Endodermal cell (in vitro differentiated cells): ENCODE measurements around the gene GRID1. TPM values are rescaled to one million over a fixed set of nuclear protein-coding genes. Genes with fewer than 3 reads are reported as not detected.
A peak's percentile ranks its signal among the peaks of the same experiment; 100 is the strongest.

Source experiments
- DNase-seq: peaks from one replicate; pipeline ENCODE4 v3.0.0-alpha.2; 2017
- H3K27ac ChIP-seq: 2 replicates; pipeline ENCODE4 v1.5.1; 2013; ENCODE audit warnings: mild to moderate bottlenecking, low read depth, low read length, moderate library complexity
- H3K27me3 ChIP-seq: 2 replicates; pipeline ENCODE4 v1.6.1; 2013; ENCODE audit warnings: mild to moderate bottlenecking, low read length, moderate library complexity; ENCODE audit not compliant: insufficient read depth, control insufficient read depth, poor library complexity, severe bottlenecking
- H3K36me3 ChIP-seq: 2 replicates; pipeline ENCODE4 v1.7.0; 2013; ENCODE audit warnings: mild to moderate bottlenecking, low read length, moderate library complexity; ENCODE audit not compliant: control insufficient read depth, insufficient read depth
- H3K4me1 ChIP-seq: one replicate; pipeline ENCODE4 v1.7.0; 2013; ENCODE audit warnings: low read length; ENCODE audit not compliant: control insufficient read depth, insufficient read depth
- H3K4me3 ChIP-seq: 2 replicates; pipeline ENCODE4 v1.5.1; 2013; ENCODE audit warnings: mild to moderate bottlenecking, low read length, moderate library complexity
- H3K9ac ChIP-seq: 2 replicates; pipeline ENCODE4 v1.6.1; 2013; ENCODE audit warnings: mild to moderate bottlenecking, low read length, moderate library complexity; ENCODE audit not compliant: poor library complexity, severe bottlenecking; ENCODE audit errors: extremely low read depth
- H3K9me3 ChIP-seq: 2 replicates; pipeline ENCODE4 v1.6.1; 2013; ENCODE audit warnings: mild to moderate bottlenecking, low read length, moderate library complexity; ENCODE audit not compliant: control insufficient read depth
- H3K27ac Mint-ChIP-seq: 2 replicates; pipeline ENCODE4 v1.8.0; 2020; ENCODE audit warnings: mixed read lengths
- H3K27me3 Mint-ChIP-seq: 2 replicates; pipeline ENCODE4 v1.8.0; 2021; ENCODE audit warnings: mild to moderate bottlenecking, mixed read lengths; ENCODE audit not compliant: insufficient read depth
- H3K36me3 Mint-ChIP-seq: 2 replicates; pipeline ENCODE4 v1.8.0; 2020; ENCODE audit warnings: low read depth, mixed read lengths
- H3K4me1 Mint-ChIP-seq: 2 replicates; pipeline ENCODE4 v1.8.0; 2020; ENCODE audit warnings: mixed read lengths
- H3K4me3 Mint-ChIP-seq: 2 replicates; pipeline ENCODE4 v1.8.0; 2020; ENCODE audit warnings: mild to moderate bottlenecking, moderate library complexity, mixed read lengths
- H3K9me3 Mint-ChIP-seq: 2 replicates; pipeline ENCODE4 v1.8.0; 2020; ENCODE audit warnings: mild to moderate bottlenecking, mixed read lengths
- WGBS, 2 experiments: methylation state at CpG; one replicate each; pipeline versions ENCODE4 v1.1.5 to v1.1.7; 2013; ENCODE audit warnings: missing lambda C conversion rate in 2 of 2, mixed read lengths in 1 of 2; ENCODE audit not compliant: insufficient coverage in 1 of 2, insufficient read length in 1 of 2; 5-methylcytosine and 5-hydroxymethylcytosine counted together
- total RNA-seq, 2 donors: library from RNA; stranded (reverse); fragmentation: NEBNext Ultra II Directional in 1 of 2; extraction: Animal tissue kit (Norgen Biotek cat#: 25700) in 1 of 2; gene quantifications; 2 replicates in 1 of 2; 3 replicates in 1 of 2; pipeline ENCODE4 v1.2.1, GENCODE V29; 2021
- TF ChIP-seq, protein P1 (sequence below): fragments of 200-600 bp; sonication (generic); conservative IDR thresholded peaks from 2 replicates; pipeline ENCODE4 v1.5.0; 2021; ENCODE audit warnings: antibody characterized with exemption, mild to moderate bottlenecking

Gene GRID1
- total RNA-seq, 2 donors from 2014 or later: 0.13 to 0.53 TPM

DNA sequence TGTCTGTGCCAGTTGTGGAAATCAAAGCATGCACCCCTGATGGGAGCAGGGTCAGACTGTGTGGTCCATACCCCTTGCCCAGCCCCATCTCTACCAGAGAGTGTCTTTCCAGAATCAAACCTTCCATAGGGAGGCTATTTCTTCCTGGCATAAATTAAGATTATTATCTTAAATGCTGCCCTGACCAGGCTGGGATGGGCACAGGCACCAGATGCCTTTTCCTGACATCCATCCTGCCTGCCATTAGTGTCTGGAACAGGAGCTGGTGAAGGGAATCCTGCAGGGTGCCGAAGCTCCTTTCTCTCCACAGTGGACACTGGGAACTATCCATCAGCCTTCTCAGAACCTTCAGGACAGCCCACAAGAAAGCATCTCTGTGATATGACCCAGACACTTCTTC, 296.3 kb downstream of the GRID1 start:
- no peak overlapping the region for H3K27ac ChIP-seq
- H3K4me3 Mint-ChIP-seq: no peak overlapping the region
- no peaks in the 10 kb centered on the region for H3K9me3 Mint-ChIP-seq
- no peaks in the 10 kb centered on the region for H3K36me3 Mint-ChIP-seq
- no peaks in the 10 kb centered on the region for H3K27me3 ChIP-seq
- 88 to 100% methylated on average over 1 of the region's 1 CpG for WGBS, 2 experiments
- H3K9ac ChIP-seq: no peak overlapping the region
- H3K36me3 ChIP-seq: no peaks in the 10 kb centered on the region
- peaks cover 5% of the 10 kb centered on the region for H3K4me1 Mint-ChIP-seq
- H3K27me3 Mint-ChIP-seq: peaks cover under 1% of the 10 kb centered on the region
- no peaks in the 10 kb centered on the region for H3K4me1 ChIP-seq
- H3K27ac Mint-ChIP-seq: no peak overlapping the region
- DNase-seq: no peak
- TF ChIP-seq, protein P1, sequence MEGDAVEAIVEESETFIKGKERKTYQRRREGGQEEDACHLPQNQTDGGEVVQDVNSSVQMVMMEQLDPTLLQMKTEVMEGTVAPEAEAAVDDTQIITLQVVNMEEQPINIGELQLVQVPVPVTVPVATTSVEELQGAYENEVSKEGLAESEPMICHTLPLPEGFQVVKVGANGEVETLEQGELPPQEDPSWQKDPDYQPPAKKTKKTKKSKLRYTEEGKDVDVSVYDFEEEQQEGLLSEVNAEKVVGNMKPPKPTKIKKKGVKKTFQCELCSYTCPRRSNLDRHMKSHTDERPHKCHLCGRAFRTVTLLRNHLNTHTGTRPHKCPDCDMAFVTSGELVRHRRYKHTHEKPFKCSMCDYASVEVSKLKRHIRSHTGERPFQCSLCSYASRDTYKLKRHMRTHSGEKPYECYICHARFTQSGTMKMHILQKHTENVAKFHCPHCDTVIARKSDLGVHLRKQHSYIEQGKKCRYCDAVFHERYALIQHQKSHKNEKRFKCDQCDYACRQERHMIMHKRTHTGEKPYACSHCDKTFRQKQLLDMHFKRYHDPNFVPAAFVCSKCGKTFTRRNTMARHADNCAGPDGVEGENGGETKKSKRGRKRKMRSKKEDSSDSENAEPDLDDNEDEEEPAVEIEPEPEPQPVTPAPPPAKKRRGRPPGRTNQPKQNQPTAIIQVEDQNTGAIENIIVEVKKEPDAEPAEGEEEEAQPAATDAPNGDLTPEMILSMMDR: no peak
- H3K4me3 ChIP-seq: no peak overlapping the region
- no peaks in the 10 kb centered on the region for H3K9me3 ChIP-seq

DNA sequence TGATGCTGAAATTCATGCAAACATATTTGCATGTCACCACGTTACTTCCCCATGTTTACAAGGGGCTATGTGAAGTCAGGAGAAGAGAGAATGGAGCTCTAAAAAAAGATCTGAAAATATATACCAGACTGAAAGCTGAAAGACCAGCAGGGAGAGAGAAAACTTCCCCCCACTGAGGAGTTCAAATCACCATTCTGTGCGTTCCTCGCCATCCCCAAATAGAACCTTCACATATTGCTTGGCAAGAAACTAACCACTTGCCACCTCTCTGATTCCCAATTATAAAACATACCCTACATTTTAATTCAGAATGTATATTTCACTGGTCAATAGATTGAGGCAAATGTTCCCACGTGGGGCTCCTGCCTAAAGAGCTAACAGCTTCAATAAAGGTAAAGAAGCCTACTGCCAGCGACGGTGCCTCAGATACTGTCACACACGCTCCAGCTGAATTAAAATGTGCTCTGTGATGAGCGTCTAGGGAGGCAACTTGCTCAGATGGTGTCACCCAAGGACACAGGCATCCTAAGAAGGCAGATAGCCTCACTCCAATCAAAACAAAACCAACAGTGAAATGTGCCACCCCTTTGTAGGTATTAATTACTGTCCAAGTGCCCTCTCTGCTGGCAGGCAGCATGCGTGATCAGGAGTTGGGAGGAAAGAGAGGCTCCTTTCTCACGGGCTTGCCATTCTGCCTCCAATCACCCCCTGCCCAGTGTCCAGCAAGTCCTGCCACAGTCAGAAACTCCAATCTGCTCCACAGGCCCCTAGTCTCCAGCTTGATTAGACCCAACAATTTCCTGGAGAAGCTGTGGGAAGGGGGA, 298.2 kb downstream of the GRID1 start:
- no peaks in the 10 kb centered on the region for H3K4me1 ChIP-seq
- no peaks in the 10 kb centered on the region for H3K36me3 ChIP-seq
- Mint-ChIP-seq H3K4me1 (peaks cover 5% of the 10 kb centered on the region), H3K9me3 (no peaks in the 10 kb centered on the region), H3K27ac (no peak overlapping the region), H3K27me3 (peaks cover 2% of the 10 kb centered on the region), H3K4me3 (no peak overlapping the region), H3K36me3 (no peaks in the 10 kb centered on the region)
- TF ChIP-seq, protein P1: no peak
- H3K27ac ChIP-seq: no peak overlapping the region
- WGBS, 2 experiments: 89 to 94% methylated on average over 8 to 10 of the region's 10 CpGs
- H3K4me3 ChIP-seq: no peak overlapping the region
- DNase-seq: peak; percentile 9
- H3K9ac ChIP-seq: no peak overlapping the region
- H3K9me3 ChIP-seq: no peaks in the 10 kb centered on the region
- no peaks in the 10 kb centered on the region for H3K27me3 ChIP-seq

DNA sequence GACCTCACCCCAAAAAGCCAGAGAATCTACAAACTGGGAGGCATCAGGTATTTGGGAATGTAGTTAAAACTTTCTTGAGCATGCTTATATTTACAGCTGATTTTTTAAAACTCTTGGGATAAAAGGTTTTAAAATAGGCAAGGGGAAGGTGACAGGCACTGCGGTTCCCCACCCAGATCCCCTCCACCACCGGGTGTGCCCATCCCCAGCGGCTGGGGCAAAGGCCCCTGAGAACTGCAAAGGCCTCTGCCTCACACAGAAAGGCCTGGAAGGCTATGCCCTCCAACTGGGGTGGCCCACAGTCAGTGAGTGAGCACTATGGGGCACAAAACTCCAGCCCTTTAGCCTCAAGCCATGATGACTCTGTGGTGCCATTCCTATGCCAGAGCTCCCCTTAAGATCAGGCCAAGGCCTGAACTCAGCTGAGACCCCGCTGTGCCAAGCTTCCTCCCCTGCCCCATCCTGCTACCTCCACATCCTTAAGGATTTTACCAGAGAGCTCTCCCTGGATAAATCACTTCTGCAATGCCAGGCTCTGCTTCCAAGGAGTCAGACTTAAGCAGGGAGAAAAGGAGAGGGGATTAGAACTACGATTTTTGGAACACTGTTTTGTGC, 299.1 kb downstream of the GRID1 start:
- H3K9me3 ChIP-seq: no peaks in the 10 kb centered on the region
- peak; percentile 27 for DNase-seq
- Mint-ChIP-seq H3K4me3 (no peak overlapping the region), H3K36me3 (no peaks in the 10 kb centered on the region), H3K9me3 (no peaks in the 10 kb centered on the region), H3K27ac (no peak overlapping the region), H3K4me1 (peaks cover 5% of the 10 kb centered on the region), H3K27me3 (peaks cover 2% of the 10 kb centered on the region)
- no peak overlapping the region for H3K27ac ChIP-seq
- 96% methylated on average over 5 of the region's 5 CpGs; no CpG with 5 or more reads in 1 of the 2 experiments for WGBS, 2 experiments
- H3K36me3 ChIP-seq: no peaks in the 10 kb centered on the region
- H3K9ac ChIP-seq: no peak overlapping the region
- no peaks in the 10 kb centered on the region for H3K4me1 ChIP-seq
- no peaks in the 10 kb centered on the region for H3K27me3 ChIP-seq
- H3K4me3 ChIP-seq: no peak overlapping the region
- TF ChIP-seq, protein P1: no peak
